Measurements from ENCODE around the gene TTLL3.
"Not testable (repeated sequence)": the region's sequence is repeated elsewhere in the genome, so short reads cannot be mapped to it uniquely, and the experiment has no call there.

The TTLL3 gene

GRCh38 chr3:9872067-9872466, 62.0 kb downstream of the TTLL3 start:
- not testable (repeated sequence) for DNase-seq (ENCODE audit: low read depth)

DNA sequence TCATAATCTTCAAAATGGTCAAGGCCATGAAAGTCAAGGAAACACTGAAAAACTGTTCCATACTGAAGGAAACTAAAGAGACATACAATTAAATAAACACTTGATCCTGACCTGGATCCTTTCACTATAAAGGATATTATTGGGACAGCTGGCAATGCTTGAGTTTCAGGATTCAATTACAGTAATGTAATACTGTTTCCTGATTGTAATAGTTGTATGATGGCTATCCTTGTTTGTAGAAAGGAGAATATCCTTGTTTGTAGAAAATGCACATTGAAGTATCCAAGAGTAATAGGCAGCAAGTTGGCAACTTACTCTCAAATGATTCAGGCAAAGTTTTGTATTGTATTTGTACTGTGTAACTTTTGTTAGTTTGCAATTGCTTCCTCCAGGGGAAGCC, 65.4 kb downstream of the TTLL3 start:
- DNase-seq (ENCODE audit: low read depth): no peak

GRCh38 chr3:9876255-9876654, 66.2 kb downstream of the TTLL3 start:
- DNase-seq (ENCODE audit: low read depth): not testable (repeated sequence)

DNA sequence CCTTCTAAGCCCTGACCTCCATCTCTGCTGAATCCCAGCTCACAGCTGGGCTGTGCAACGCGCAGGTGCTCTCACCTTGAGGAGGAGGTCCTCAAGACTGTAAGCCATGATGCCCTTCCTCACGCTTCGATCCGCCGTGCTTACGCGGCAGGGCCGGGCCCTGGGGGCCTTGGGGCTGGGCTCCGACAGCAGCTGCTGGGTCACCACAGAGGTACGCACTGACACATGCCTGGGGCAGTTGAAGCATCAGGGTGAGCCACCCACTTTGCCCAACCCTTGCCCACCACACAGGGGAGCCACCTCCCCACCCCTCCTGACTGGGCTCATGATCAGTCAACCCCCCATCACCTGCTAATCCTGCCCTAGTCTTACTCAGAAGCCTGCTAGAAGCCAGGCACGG, 66.9 kb downstream of the TTLL3 start:
- no peak for DNase-seq (ENCODE audit: low read depth)

DNA sequence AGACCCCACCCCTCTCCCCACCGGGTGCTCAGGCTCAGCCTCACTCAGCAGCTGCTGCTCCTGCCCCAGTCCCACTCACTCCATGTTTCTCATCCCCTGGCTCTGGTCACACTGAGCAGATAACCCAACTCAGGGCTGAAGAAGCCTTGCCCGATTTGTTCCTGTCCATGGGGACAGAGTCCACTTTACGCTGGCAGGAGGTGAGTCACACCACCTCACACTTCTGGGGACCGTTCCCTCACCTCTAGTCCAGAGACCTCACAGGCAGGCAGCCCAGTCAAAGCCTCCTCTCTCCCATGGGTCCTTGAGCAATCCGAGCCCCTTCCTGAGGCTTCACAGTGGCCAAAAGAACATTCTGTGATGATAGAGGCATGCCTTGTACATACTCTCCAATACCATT, 68.6 kb downstream of the TTLL3 start:
- no peak for DNase-seq (ENCODE audit: low read depth)

GRCh38 chr3:9879830-9880549, 69.9 kb downstream of the TTLL3 start, which contains the start of gene CIDEC:
CIDEC (minus strand) TSS chr3:9880253; CDS start chr3:9878486, 1,767 bp downstream.
- DNase-seq (ENCODE audit: low read depth): no peak

GRCh38 chr3:9881441-9881840, 71.4 kb downstream of the TTLL3 start:
- no peak for DNase-seq (ENCODE audit: low read depth)

- no peak for DNase-seq (ENCODE audit: low read depth)
Observed at GRCh38 chr3:9883706-9884554, 73.9 kb downstream of the TTLL3 start.

DNA sequence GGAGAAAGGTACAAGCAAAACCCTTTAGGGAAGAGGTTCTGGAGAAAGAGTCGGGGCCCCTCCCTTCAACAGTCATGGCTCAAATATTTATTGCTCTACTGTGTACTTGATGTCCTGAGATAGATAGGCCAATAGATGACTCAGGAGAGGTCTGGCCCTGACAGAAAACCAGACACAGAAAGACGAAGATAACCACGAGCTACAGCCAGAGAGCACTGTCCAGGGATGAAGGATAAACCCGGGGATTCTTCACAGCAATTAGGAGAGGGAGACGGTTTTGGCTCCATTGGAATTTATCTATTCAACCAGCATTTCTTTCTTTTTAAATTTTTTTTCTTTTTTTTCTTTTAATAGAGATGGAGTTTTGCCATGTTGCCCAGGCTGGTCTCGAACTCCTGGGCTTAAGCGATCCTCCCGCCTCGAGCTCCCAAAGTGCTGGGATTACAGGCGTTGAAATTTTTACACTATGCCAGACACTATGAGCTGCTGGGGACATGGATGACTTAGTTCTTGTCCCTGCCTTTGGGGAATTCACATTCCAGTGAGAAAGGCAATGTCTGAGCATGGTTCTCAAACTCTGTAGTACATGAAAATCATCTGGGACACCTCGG, 74.6 kb downstream of the TTLL3 start:
- no peak for DNase-seq (ENCODE audit: low read depth)
